ENCODE data around the gene EYS. TPM values are rescaled to one million over a fixed set of nuclear protein-coding genes. Genes with fewer than 3 reads are reported as not detected.
A peak's percentile ranks its signal among the peaks of the same experiment; 100 is the strongest.

The EYS gene
- total RNA-seq, 1 donor from 2014 or later, result 0.06 TPM

DNA sequence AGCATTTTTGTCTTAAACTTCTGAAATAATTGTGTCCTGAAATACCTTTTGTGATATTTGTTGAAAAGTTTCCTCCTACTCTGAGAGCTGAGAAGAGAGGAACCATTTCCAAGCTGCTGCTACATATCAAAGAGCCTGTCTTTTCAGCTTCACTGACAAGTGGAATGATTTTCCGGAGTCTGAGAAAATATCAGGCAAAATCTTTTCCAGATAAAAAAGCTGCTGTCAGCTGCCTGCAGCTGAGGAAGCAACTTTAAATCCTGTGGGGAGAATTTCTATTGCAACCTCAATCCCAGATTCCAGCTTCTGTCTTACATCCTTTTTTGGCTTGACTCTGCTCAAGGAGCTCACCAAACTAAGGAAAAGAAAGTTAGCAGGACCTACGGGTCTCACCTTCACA is 1167.1 kb downstream of the EYS start:
- no peak overlapping the region for H3K4me3 ChIP-seq (ENCODE audit: low read depth, low read length)
- DNase-seq (ENCODE audit: low read depth), result no peak
- TF ChIP-seq, protein P1, sequence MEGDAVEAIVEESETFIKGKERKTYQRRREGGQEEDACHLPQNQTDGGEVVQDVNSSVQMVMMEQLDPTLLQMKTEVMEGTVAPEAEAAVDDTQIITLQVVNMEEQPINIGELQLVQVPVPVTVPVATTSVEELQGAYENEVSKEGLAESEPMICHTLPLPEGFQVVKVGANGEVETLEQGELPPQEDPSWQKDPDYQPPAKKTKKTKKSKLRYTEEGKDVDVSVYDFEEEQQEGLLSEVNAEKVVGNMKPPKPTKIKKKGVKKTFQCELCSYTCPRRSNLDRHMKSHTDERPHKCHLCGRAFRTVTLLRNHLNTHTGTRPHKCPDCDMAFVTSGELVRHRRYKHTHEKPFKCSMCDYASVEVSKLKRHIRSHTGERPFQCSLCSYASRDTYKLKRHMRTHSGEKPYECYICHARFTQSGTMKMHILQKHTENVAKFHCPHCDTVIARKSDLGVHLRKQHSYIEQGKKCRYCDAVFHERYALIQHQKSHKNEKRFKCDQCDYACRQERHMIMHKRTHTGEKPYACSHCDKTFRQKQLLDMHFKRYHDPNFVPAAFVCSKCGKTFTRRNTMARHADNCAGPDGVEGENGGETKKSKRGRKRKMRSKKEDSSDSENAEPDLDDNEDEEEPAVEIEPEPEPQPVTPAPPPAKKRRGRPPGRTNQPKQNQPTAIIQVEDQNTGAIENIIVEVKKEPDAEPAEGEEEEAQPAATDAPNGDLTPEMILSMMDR (conservative IDR thresholded peaks at IDR 0.05; ENCODE audit: low read depth, low read length), result no peak

DNA sequence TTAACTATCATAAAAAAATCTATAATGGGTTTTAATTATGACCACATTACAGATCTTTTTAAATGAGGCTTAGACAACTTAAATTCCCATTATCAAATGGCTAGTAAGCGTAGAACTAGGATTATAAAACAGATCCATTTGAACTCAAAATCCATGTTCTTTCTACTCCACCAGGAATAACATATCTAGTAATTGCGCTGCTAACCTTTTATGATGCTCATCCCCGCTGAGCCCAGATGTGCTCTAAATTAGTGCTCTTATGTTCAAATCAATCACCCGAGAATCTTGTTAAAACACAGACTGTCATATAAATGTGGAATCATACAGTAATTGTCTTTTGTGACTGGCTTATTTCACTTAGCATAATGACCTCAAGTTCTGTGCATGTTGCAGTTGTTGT is 1168.3 kb downstream of the EYS start:
- H3K4me3 ChIP-seq (ENCODE audit: low read depth, low read length), result no peak overlapping the region
- no peak for DNase-seq (ENCODE audit: low read depth)
- TF ChIP-seq, protein P1 (conservative IDR thresholded peaks at IDR 0.05; ENCODE audit: low read depth, low read length), result no peak

DNA sequence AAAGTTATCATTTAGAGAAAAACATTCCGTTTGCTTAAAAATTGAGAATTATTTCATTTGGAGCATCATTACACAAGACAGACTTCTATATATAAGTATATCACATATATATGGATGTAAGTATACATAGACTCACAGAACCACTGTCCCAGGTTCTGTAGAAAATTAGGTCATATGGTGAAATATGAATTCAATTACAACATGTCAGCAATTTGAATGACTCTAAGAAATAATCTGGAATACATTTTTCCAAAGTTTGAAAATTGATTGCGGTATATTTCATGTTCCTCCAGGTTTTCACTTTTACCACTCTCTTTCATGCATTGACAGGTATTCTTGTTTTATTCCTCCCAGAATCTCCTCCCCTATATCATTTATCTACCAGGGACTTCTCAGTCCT is 1179.1 kb downstream of the EYS start:
- H3K4me3 ChIP-seq (ENCODE audit: low read depth, low read length), result no peak overlapping the region
- TF ChIP-seq, protein P1 (conservative IDR thresholded peaks at IDR 0.05; ENCODE audit: low read depth, low read length), result no peak
- no peak for DNase-seq (ENCODE audit: low read depth)

DNA sequence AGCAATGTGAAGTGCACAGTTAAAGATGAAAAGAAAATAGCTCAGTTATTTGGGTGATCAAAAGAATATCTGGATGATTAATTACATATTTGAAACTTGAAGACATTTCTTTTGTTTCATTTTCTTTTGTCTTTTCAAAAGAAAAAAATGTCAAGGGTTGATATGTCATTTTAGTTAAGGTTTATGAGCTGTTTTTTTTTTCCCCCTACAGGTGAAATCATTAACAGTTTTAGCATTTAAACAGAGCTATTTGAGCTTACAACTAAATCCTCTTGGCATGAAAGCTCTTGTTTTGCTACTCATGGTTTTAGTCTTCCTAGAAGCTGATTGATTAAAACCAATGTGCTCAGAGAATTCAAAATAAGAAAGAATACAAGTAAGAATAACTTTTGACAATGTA is 1184.2 kb downstream of the EYS start:
- H3K4me3 ChIP-seq (ENCODE audit: low read depth, low read length), result no peak overlapping the region
- no peak for DNase-seq (ENCODE audit: low read depth)
- TF ChIP-seq, protein P1 (conservative IDR thresholded peaks at IDR 0.05; ENCODE audit: low read depth, low read length), result no peak

DNA sequence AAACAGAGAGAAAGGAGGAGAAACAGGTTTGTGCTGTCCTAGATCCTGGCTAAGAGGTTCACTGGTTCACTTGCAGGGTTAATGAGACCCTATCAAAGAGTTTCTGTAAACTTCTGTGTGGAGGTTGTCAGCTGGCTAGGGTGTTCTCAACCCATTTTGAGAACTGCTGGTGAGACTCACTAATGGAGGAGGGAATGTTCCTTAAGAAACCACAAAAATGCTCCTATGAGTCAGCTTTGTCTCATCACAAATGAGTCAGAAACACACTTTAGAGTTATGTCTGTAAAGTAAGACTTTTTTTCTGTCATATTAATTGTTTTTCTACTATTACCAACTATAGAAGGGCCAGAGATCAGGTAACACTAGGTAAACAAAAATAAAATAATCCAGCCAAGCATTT is 1187.0 kb downstream of the EYS start:
- TF ChIP-seq, protein P1 (conservative IDR thresholded peaks at IDR 0.05; ENCODE audit: low read depth, low read length), result no peak
- peak; percentile 89 for DNase-seq (ENCODE audit: low read depth)
- H3K4me3 ChIP-seq (ENCODE audit: low read depth, low read length), result no peak overlapping the region

DNA sequence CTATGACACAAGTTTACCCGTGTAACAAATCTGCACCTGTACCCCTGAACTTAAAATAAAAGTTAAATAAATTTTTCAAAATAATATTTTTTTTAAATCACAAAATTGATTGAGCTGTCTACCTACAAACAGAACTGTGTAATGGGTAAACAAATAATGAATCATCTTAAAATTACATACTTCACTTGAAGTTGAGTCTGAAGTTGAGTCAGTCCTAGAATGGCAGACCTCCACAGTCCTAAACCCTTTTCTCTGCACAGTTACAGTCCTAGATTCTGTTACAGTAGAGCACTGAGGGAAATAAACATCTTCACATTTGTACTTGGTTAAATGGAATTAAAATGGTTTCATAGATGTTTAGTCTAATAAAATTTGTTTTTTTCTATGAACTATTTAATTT is 1190.6 kb downstream of the EYS start:
- TF ChIP-seq, protein P1 (conservative IDR thresholded peaks at IDR 0.05; ENCODE audit: low read depth, low read length), result no peak
- no peak for DNase-seq (ENCODE audit: low read depth)
- no peak overlapping the region for H3K4me3 ChIP-seq (ENCODE audit: low read depth, low read length)

DNA sequence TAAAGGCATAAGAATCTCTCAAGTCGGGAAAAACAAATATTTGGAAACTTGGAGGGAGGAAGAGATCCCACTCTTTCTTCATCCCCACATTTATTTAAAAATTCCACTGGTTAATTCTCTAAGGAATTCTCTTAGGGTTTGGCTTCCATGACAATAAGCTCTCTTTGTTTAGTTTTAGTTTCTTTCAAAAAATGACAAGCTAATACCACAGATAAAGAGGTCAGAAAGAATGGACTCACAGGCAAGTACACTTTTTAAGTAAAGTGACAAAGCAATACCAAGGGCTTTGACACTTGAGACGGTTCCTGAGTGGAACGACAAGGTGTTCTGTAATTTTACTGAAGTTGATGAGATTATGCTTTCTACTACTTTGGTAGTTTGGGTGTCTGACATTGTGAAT is 1199.4 kb downstream of the EYS start:
- TF ChIP-seq, protein P1 (conservative IDR thresholded peaks at IDR 0.05; ENCODE audit: low read depth, low read length), result no peak
- H3K4me3 ChIP-seq (ENCODE audit: low read depth, low read length), result no peak overlapping the region
- DNase-seq (ENCODE audit: low read depth), result no peak

Data from epithelial cell of proximal tubule (primary cell).